ENCODE measurements around the gene FAM171A1. TPM values are rescaled to one million over a fixed set of nuclear protein-coding genes. Genes with fewer than 3 reads are reported as not detected.

The FAM171A1 gene
- polyA plus RNA-seq, 1 donor (not counting 4 experiments of a cell fraction or from before 2014, with no cell fraction given) = 8.8 TPM

- TF ChIP-seq EZH2 (IDR thresholded peaks at IDR 0.05; ENCODE audit: low read length) = no peak
- no peak for TF ChIP-seq CTCF (optimal IDR thresholded peaks at IDR 0.05 in 1 of 3, IDR thresholded peaks at IDR 0.05 in 1 of 3, conservative IDR thresholded peaks at IDR 0.05 in 1 of 3; ENCODE audit: extremely low read depth in 1 of 3, insufficient read depth in 2 of 3, low read length in 3 of 3)
- Histone ChIP-seq H2AFZ (ENCODE audit: control insufficient read depth, low read length) (no peak overlapping the region), H3K4me3 (ENCODE audit: control insufficient read depth in 2 of 3, extremely low read depth in 1 of 3, insufficient read depth in 2 of 3, low read depth in 1 of 3, low read length in 3 of 3) (no peak overlapping the region), H3K4me2 (ENCODE audit: control insufficient read depth, extremely low read depth, insufficient read depth, low read depth, low read length) (no peak overlapping the region), H3K79me2 (ENCODE audit: control insufficient read depth, insufficient read depth, low read length) (no peaks in the 10 kb centered on the region), H3K9me3 (ENCODE audit: control insufficient read depth, low read depth, low read length) (no peaks in the 10 kb centered on the region), H3K27me3 (ENCODE audit: control insufficient read depth, extremely low read depth, insufficient read depth, low read length) (no peaks in the 10 kb centered on the region), H3K27ac (ENCODE audit: control insufficient read depth, insufficient read depth, low read length) (no peak overlapping the region), H3K4me1 (ENCODE audit: control insufficient read depth, extremely low read depth, insufficient read depth, low read length) (peaks cover 7% of the 10 kb centered on the region), H3K9me1 (ENCODE audit: control insufficient read depth, extremely low read depth, insufficient read depth, low read length) (no peaks in the 10 kb centered on the region), H3K9ac (ENCODE audit: control insufficient read depth, extremely low read depth, insufficient read depth, low read length) (no peak overlapping the region), H3K36me3 (ENCODE audit: control insufficient read depth in 2 of 2, extremely low read depth in 1 of 2, insufficient read depth in 2 of 2, low read length in 2 of 2) (no peaks in the 10 kb centered on the region), H4K20me1 (ENCODE audit: control insufficient read depth, extremely low read depth, insufficient read depth, low read length) (no peaks in the 10 kb centered on the region)
- no peak for FAIRE-seq
- DNase-seq (ENCODE audit: low read depth, low spot score) = peak; percentile 13
- dilution Hi-C loops (cut with MboI; ENCODE audit: extremely low pct_ligation_motif_present, low sequenced_read_pairs) = no loop called here
Observed at GRCh38 chr10:15325243-15325943, 45.7 kb downstream of the FAM171A1 start.

- Histone ChIP-seq H2AFZ (ENCODE audit: control insufficient read depth, low read length) (no peak overlapping the region), H4K20me1 (ENCODE audit: control insufficient read depth, extremely low read depth, insufficient read depth, low read length) (no peaks in the 10 kb centered on the region), H3K4me2 (ENCODE audit: control insufficient read depth, extremely low read depth, insufficient read depth, low read depth, low read length) (no peak overlapping the region), H3K9me1 (ENCODE audit: control insufficient read depth, extremely low read depth, insufficient read depth, low read length) (no peaks in the 10 kb centered on the region), H3K4me3 (ENCODE audit: control insufficient read depth in 2 of 3, extremely low read depth in 1 of 3, insufficient read depth in 2 of 3, low read depth in 1 of 3, low read length in 3 of 3) (no peak overlapping the region), H3K4me1 (ENCODE audit: control insufficient read depth, extremely low read depth, insufficient read depth, low read length) (peaks cover 7% of the 10 kb centered on the region), H3K79me2 (ENCODE audit: control insufficient read depth, insufficient read depth, low read length) (no peaks in the 10 kb centered on the region), H3K9me3 (ENCODE audit: control insufficient read depth, low read depth, low read length) (no peaks in the 10 kb centered on the region), H3K36me3 (ENCODE audit: control insufficient read depth in 2 of 2, extremely low read depth in 1 of 2, insufficient read depth in 2 of 2, low read length in 2 of 2) (no peaks in the 10 kb centered on the region), H3K9ac (ENCODE audit: control insufficient read depth, extremely low read depth, insufficient read depth, low read length) (no peak overlapping the region), H3K27ac (ENCODE audit: control insufficient read depth, insufficient read depth, low read length) (no peak overlapping the region), H3K27me3 (ENCODE audit: control insufficient read depth, extremely low read depth, insufficient read depth, low read length) (no peaks in the 10 kb centered on the region)
- DNase-seq (ENCODE audit: low read depth, low spot score) (no peak), FAIRE-seq (no peak)
- dilution Hi-C loops (cut with MboI; ENCODE audit: extremely low pct_ligation_motif_present, low sequenced_read_pairs) = no loop called here
- TF ChIP-seq EZH2 (IDR thresholded peaks at IDR 0.05; ENCODE audit: low read length) (no peak), CTCF (optimal IDR thresholded peaks at IDR 0.05 in 1 of 3, IDR thresholded peaks at IDR 0.05 in 1 of 3, conservative IDR thresholded peaks at IDR 0.05 in 1 of 3; ENCODE audit: extremely low read depth in 1 of 3, insufficient read depth in 2 of 3, low read length in 3 of 3) (no peak)
Observed at GRCh38 chr10:15324611-15325010, 46.5 kb downstream of the FAM171A1 start.
